Prostate gland (tissue), 2 donors: ENCODE measurements around the gene ANKRD40CL.

Experiments
- POLR2A ChIP-seq: fragments of 450-650 bp; IDR thresholded peaks from one replicate; pipeline ENCODE4 v1.6.1; 2016; ENCODE audit warnings: antibody characterized with exemption, mild to moderate bottlenecking
- TF ChIP-seq, protein P1 (sequence below), 4 experiments: fragments of 200-600 bp in 2 of 4; fragments of 450-650 bp in 2 of 4; sonication (generic) in 2 of 4; IDR thresholded peaks; 1 replicate in 3 of 4; 2 replicates in 1 of 4; pipeline ENCODE4 v1.5.1; 2016 to 2019; ENCODE audit warnings: antibody characterized with exemption in 4 of 4, mild to moderate bottlenecking in 2 of 4, moderate library complexity in 2 of 4

DNA sequence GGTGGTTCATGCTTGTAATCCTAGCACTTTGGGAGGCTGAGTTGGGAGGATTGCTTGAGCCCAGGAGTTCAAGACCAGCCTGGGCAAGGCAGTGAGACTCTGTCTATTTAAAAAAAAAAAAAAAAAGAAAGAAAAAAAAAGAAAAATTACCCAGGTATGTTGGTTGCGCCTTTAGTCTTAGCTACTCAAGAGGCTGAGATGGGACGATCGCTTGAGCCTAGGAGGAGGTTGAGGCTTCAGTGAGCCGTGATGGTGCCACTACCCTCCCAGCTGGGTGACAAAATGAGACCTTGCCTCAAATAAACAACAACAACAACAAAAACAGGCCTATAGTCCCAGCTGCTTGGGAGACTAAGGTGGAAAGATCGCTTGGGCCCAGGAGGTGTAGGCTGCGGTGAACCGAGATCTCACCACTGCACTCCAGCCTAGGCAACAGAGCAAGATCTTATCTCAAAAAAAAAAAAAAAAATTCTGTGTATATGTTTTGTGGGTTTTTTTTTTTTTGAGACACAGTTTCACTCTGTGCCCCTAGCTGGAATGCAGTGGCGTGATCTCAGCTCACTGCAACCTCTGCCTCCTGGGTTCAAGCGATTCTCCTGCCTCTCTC, 12.5 kb upstream of the ANKRD40CL start:
- TF ChIP-seq, protein P1, sequence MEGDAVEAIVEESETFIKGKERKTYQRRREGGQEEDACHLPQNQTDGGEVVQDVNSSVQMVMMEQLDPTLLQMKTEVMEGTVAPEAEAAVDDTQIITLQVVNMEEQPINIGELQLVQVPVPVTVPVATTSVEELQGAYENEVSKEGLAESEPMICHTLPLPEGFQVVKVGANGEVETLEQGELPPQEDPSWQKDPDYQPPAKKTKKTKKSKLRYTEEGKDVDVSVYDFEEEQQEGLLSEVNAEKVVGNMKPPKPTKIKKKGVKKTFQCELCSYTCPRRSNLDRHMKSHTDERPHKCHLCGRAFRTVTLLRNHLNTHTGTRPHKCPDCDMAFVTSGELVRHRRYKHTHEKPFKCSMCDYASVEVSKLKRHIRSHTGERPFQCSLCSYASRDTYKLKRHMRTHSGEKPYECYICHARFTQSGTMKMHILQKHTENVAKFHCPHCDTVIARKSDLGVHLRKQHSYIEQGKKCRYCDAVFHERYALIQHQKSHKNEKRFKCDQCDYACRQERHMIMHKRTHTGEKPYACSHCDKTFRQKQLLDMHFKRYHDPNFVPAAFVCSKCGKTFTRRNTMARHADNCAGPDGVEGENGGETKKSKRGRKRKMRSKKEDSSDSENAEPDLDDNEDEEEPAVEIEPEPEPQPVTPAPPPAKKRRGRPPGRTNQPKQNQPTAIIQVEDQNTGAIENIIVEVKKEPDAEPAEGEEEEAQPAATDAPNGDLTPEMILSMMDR (IDR thresholded peaks at IDR 0.05), result no peak
- no peak for TF ChIP-seq POLR2A
